ENCODE data around the gene MGAT5. TPM values are rescaled to one million over a fixed set of nuclear protein-coding genes. Genes with fewer than 3 reads are reported as not detected.

MGAT5 gene, protein sequence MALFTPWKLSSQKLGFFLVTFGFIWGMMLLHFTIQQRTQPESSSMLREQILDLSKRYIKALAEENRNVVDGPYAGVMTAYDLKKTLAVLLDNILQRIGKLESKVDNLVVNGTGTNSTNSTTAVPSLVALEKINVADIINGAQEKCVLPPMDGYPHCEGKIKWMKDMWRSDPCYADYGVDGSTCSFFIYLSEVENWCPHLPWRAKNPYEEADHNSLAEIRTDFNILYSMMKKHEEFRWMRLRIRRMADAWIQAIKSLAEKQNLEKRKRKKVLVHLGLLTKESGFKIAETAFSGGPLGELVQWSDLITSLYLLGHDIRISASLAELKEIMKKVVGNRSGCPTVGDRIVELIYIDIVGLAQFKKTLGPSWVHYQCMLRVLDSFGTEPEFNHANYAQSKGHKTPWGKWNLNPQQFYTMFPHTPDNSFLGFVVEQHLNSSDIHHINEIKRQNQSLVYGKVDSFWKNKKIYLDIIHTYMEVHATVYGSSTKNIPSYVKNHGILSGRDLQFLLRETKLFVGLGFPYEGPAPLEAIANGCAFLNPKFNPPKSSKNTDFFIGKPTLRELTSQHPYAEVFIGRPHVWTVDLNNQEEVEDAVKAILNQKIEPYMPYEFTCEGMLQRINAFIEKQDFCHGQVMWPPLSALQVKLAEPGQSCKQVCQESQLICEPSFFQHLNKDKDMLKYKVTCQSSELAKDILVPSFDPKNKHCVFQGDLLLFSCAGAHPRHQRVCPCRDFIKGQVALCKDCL
- total RNA-seq: 20.5 and 39.5 TPM in 2 replicates

DNA sequence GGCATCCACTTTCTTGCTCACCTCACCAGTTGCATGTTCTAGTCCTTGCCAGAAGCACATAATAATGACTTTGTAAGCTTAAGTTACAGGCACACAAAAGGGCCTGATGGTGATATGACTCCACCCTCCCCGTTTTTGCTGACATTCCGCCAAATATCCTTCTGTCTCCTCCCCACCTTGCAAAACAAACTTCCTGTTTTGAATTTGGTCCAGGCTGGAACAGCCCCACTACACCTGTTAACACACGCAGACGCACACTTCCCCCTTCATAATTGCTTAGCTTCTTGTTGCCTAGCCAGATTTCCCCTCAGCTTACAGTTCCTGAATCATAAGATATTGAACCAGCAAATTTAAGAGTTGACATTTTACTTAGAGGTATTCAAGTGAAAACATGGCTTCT, at the start of gene MGAT5:
TSS of gene MGAT5 (plus strand) at position 269 of the 400 bp plus-strand sequence. CDS start 332 bp downstream, outside the sequence.

